Fibroblast of pulmonary artery (primary cell): ENCODE data around the gene HEMGN.

Experiments used
- DNase-seq: peaks from one replicate; pipeline ENCODE4 v3.0.0-alpha.2; 2010; ENCODE audit warnings: low read depth
- H3K4me3 ChIP-seq: replicated peaks from 2 replicates; pipeline ENCODE4 v1.5.1; 2011; ENCODE audit warnings: low read depth, mild to moderate bottlenecking, control low read depth, low read length, moderate library complexity
- TF ChIP-seq, protein P1 (sequence below): IDR thresholded peaks from 2 replicates; pipeline ENCODE4 v1.5.1; 2011; ENCODE audit warnings: mild to moderate bottlenecking, control low read depth, low read length, inconsistent platforms; ENCODE audit errors: missing control alignments

HEMGN gene

DNA sequence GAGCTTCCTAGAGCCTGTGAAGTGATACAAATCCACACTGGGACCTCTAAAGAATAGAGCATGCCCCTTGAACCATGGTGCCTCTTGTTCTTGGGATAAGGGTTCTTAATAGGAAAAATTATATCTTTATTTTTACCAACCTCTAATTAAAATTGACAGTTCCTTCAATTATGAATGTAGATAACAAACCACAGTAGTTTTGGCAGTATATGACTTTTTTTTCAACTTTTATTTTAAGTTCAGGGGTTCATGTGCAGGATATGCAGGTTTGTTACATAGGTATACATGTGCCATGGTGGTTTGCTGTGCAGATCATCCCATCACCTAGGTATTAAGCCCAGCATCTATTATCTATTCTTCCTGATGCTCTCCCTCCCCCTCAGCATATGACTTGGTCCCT is 974 bp downstream of the HEMGN start:
- no peak for DNase-seq
- H3K4me3 ChIP-seq: no peak overlapping the region
- TF ChIP-seq, protein P1, sequence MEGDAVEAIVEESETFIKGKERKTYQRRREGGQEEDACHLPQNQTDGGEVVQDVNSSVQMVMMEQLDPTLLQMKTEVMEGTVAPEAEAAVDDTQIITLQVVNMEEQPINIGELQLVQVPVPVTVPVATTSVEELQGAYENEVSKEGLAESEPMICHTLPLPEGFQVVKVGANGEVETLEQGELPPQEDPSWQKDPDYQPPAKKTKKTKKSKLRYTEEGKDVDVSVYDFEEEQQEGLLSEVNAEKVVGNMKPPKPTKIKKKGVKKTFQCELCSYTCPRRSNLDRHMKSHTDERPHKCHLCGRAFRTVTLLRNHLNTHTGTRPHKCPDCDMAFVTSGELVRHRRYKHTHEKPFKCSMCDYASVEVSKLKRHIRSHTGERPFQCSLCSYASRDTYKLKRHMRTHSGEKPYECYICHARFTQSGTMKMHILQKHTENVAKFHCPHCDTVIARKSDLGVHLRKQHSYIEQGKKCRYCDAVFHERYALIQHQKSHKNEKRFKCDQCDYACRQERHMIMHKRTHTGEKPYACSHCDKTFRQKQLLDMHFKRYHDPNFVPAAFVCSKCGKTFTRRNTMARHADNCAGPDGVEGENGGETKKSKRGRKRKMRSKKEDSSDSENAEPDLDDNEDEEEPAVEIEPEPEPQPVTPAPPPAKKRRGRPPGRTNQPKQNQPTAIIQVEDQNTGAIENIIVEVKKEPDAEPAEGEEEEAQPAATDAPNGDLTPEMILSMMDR: no peak

DNA sequence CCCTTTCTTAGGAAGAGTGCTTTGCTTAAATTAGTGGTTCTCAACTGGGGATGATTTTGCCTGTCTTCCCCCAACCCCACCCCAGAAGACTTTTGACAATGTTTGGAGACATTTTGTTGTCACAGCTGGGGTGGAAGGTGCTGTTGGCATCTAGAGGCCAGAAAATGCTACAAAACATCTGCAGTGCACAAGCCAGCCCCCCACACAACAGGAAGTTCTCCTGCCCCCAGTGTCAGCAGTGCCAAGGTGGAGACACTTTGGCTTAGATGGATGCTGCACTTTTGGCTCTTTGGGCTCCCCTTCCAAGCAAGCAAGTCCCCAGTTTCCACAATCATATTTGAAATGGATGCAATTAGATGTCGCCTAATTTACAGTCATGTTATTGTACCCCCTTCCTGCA is 2.7 kb downstream of the HEMGN start:
- no peak for DNase-seq
- no peak overlapping the region for H3K4me3 ChIP-seq

DNA sequence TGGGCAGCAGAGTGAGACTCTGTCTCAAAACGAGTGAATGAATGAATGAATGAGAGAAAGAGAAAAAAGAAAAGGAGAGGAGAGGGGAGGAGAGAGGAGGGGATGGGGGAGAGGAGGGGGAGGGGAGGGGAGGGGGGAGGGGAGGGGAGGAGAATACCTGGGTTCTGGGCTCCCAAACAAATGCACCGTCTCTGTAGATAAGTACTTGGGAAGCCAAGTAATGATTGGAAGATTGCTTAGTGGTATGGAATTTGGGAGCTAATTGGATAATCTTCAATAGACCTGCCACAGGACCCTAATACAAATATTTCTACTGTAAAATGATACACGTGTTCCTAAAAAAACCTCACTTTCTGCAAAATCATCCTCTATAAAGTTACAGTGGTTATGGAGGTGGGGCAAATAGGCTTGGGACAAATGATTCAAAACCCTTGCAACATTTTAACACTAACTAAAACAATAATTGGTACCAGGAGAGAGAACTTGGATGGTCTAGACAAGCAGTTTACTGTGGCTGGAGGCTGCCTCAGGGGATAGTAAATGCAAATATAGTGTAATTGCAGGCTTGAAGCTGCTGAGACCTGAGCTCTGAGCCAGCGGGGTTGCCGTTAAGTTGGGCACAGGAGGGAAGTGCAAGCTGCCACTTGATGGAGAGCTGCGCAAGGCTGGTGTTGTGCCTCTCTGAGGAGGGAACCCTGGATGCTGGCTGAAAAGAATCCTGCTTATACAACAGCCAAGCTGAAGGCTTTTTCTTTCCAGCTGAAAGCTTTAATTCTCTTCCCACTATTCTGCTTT is 3.5 kb downstream of the HEMGN start:
- no peak for DNase-seq
- H3K4me3 ChIP-seq: no peak overlapping the region
- TF ChIP-seq, protein P1: no peak

More for the DNA sequence above, 2.7 kb downstream of the HEMGN start:
- TF ChIP-seq, protein P1: no peak

DNA sequence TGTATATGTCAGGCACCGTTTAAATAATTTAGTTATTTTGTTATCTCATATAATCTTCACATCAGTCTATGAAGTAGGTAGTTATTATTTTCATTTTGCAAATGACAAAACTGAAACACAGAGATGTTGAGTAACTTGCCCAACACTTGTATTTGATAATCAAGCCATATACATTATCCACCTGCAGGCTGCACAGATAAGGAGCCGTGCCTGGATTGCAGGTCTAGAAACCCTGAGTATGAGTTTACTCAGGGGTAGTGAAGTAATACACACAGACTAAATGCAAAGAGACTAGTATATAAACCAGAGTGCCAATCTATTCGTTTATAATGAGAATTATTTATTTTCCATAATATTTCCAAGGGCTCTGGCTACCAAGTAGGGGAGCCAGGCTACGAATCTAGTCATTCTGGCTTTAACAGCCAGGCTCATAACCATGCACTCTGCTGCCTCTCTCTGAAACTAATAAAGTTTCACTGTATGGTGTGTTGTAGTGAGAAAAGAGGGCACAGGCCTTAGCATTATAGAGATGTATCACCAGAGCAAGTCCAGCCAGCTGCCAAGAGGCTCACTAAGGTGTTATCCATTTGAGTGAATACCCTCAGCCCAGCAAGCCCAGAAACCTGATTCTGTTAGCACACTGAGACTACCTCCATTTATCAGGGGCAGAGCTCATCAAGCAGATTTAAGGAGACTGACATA is 4.5 kb downstream of the HEMGN start:
- DNase-seq: no peak
- TF ChIP-seq, protein P1: no peak
- H3K4me3 ChIP-seq: no peak overlapping the region

- TF ChIP-seq, protein P1: no peak
- H3K4me3 ChIP-seq: no peak overlapping the region
- no peak for DNase-seq
Measured at GRCh38 chr9:97930972-97931371, 7.0 kb downstream of the HEMGN start.

DNA sequence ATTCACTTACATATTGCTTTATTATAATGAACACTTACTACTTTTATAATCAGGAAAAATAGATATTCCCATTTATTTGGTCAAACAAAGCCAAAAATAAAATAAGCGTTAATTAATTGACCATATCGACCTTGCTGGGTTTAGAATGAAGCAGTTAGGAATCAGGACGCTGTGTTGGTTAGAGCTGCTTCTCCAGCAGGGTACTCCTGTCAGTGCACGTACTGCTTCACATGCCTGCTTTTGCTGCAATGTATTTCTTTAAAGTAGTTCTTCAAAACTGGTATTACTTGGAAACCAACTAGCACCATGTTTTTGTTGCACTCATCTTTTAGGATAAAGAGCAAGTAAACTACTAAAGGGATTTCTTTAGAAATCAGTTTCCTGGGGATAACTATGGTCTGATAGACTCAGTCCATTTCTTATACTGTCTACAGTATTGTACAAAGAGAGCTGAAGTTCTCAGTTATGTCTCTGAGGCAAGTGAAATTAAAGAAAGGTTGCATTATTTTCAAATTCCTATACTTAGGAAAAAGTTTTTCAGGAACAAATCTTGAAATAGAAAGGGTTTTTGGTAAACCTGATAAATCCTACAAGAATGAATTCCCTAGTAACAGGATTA is 8.9 kb downstream of the HEMGN start:
- TF ChIP-seq, protein P1: no peak
- no peak for DNase-seq
- no peak overlapping the region for H3K4me3 ChIP-seq
